Thymus (tissue), 11 donors: Measurements from ENCODE around the gene RPL10. TPM values are rescaled to one million over a fixed set of nuclear protein-coding genes. Genes with fewer than 3 reads are reported as not detected.

Experiments used
- DNase-seq, 9 donors: peaks; one replicate each; pipeline ENCODE4 v3.0.0-alpha.2; 2013; ENCODE audit warnings: low spot score in 9 of 9, low read depth in 6 of 9, missing footprints in 1 of 9
- H3K27ac ChIP-seq, 2 donors: one replicate each; pipeline ENCODE4 v1.5.1; 2013; ENCODE audit warnings: control low read depth in 1 of 2, low read depth in 1 of 2, low read length in 1 of 2, mild to moderate bottlenecking in 1 of 2, moderate library complexity in 1 of 2
- H3K27me3 ChIP-seq, 2 donors: one replicate each; pipeline ENCODE4 v1.5.1; 2013; ENCODE audit warnings: low read length in 1 of 2; ENCODE audit not compliant: control insufficient read depth in 2 of 2, insufficient read depth in 1 of 2
- H3K36me3 ChIP-seq, 2 donors: one replicate each; pipeline ENCODE4 v1.5.1; 2013; ENCODE audit warnings: low read length in 1 of 2, mild to moderate bottlenecking in 1 of 2, moderate library complexity in 1 of 2; ENCODE audit not compliant: control insufficient read depth in 2 of 2, insufficient read depth in 2 of 2
- H3K4me1 ChIP-seq, 2 donors: one replicate each; pipeline ENCODE4 v1.5.1; 2013; ENCODE audit warnings: low read length in 2 of 2; ENCODE audit not compliant: control insufficient read depth in 2 of 2, insufficient read depth in 2 of 2
- H3K4me3 ChIP-seq, 2 donors: one replicate each; pipeline ENCODE4 v1.5.1; 2013; ENCODE audit warnings: low read length in 2 of 2, control low read depth in 1 of 2, mild to moderate bottlenecking in 1 of 2
- H3K9me3 ChIP-seq, 2 donors: one replicate each; pipeline ENCODE4 v1.5.1; 2013; ENCODE audit warnings: low read length in 1 of 2, mild to moderate bottlenecking in 1 of 2; ENCODE audit not compliant: control insufficient read depth in 2 of 2, insufficient read depth in 1 of 2
- WGBS: extraction: QIAGEN DNeasy Blood & Tissue Kit; methylation state at CpG from one replicate; pipeline ENCODE4 v1.1.7; 2013; 5-methylcytosine and 5-hydroxymethylcytosine counted together
- polyA plus RNA-seq: library from polyadenylated mRNA; stranded (reverse); fragments of 200-250 nt; gene quantifications from one replicate; pipeline ENCODE4 v1.2.3, GENCODE V29; 2013
- total RNA-seq: library from RNA; stranded (reverse); fragments of 120-200 nt; gene quantifications from one replicate; pipeline ENCODE4 v1.2.4, GENCODE V29; 2013
- donor health status: healthy.

The RPL10 gene
- total and polyA plus RNA-seq, 2 donors = 5,085 to 5,714 TPM

- no peak overlapping the region for H3K27ac ChIP-seq
- H3K36me3 ChIP-seq = peaks cover 40 to 45% of the 10 kb centered on the region in 2 donors
- no peaks in the 10 kb centered on the region for H3K27me3 ChIP-seq
- DNase-seq = no peak
- WGBS = 97% methylated on average over 19 of the region's 19 CpGs
- H3K4me3 ChIP-seq = no peak overlapping the region
- peaks cover 0 to 6% of the 10 kb centered on the region in 2 donors for H3K9me3 ChIP-seq
- peaks cover 2 to 17% of the 10 kb centered on the region in 2 donors for H3K4me1 ChIP-seq
Measured at GRCh38 chrX:154435171-154435733, 37.1 kb downstream of the RPL10 start.

- Histone ChIP-seq H3K4me3 (peak overlapping the region; percentile 28 to 73), H3K36me3 (peaks cover 50 to 51% of the 10 kb centered on the region in 2 donors), H3K27me3 (no peaks in the 10 kb centered on the region), H3K9me3 (peaks cover 0 to 6% of the 10 kb centered on the region in 2 donors), H3K4me1 (peaks cover 2 to 12% of the 10 kb centered on the region in 2 donors), H3K27ac (peak overlapping the region in 1 of 2 donors; percentile 79)
- DNase-seq = peak in 3 of 9 donors; percentile 45 to 59 (median 48)
- WGBS = 12% methylated on average over 57 of the region's 78 CpGs
Measured at GRCh38 chrX:154436374-154436982, 38.3 kb downstream of the RPL10 start.

GRCh38 chrX:154436983-154437752 is 39.0 kb downstream of the RPL10 start, which contains the start of gene GDI1:
TSS of gene GDI1 (plus strand) at chrX:154437154. CDS start at chrX:154437255, 101 bp downstream.
- Histone ChIP-seq H3K9me3 (peaks cover 0 to 6% of the 10 kb centered on the region in 2 donors), H3K4me1 (peaks cover 2 to 12% of the 10 kb centered on the region in 2 donors), H3K27ac (peak within 1 kb of the TSS in 1 of 2 donors; percentile 79), H3K36me3 (peaks cover 50 to 53% of the 10 kb centered on the region in 2 donors), H3K27me3 (no peaks in the 10 kb centered on the region), H3K4me3 (peak within 1 kb of the TSS; percentile 65 to 73)
- peak in 3 of 9 donors; percentile 29 to 69 (median 44) for DNase-seq
- WGBS = 1% methylated on average over 93 of the region's 93 CpGs

- no peak for DNase-seq
- WGBS = 82% methylated on average over 28 of the region's 28 CpGs
- Histone ChIP-seq H3K9me3 (peaks cover 0 to 6% of the 10 kb centered on the region in 2 donors), H3K4me3 (peak overlapping the region; percentile 65 to 73), H3K27ac (peak overlapping the region in 1 of 2 donors; percentile 5), H3K36me3 (peaks cover 47 to 52% of the 10 kb centered on the region in 2 donors), H3K4me1 (peaks cover 2 to 12% of the 10 kb centered on the region in 2 donors), H3K27me3 (no peaks in the 10 kb centered on the region)
Measured at GRCh38 chrX:154437971-154438893, 40.1 kb downstream of the RPL10 start.

DNA sequence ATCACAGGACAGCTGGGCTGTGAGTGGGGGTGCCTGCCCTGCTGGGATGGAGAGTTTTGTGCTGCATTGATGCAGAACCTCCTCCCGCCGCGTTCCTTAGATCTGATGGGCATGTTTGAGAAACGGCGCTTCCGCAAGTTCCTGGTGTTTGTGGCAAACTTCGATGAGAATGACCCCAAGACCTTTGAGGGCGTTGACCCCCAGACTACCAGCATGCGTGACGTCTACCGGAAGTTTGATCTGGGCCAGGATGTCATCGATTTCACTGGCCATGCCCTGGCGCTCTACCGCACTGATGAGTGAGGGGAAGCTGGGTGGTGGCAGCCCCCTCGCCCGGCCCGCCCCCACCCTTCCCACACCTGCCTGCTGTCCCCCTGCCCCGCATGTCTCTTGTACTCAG is 41.7 kb downstream of the RPL10 start:
- Histone ChIP-seq H3K4me3 (no peak overlapping the region), H3K27me3 (no peaks in the 10 kb centered on the region), H3K9me3 (peaks cover 0 to 6% of the 10 kb centered on the region in 2 donors), H3K4me1 (peaks cover 6 to 22% of the 10 kb centered on the region in 2 donors), H3K27ac (no peak overlapping the region), H3K36me3 (peaks cover 35 to 45% of the 10 kb centered on the region in 2 donors)
- 96% methylated on average over 18 of the region's 18 CpGs for WGBS
- DNase-seq = no peak

- H3K27me3 ChIP-seq = no peaks in the 10 kb centered on the region
- no peak overlapping the region for H3K4me3 ChIP-seq
- no peak for DNase-seq
- no peak overlapping the region for H3K27ac ChIP-seq
- WGBS = 98% methylated on average over 17 of the region's 17 CpGs
- peaks cover 0 to 6% of the 10 kb centered on the region in 2 donors for H3K9me3 ChIP-seq
- peaks cover 26 to 41% of the 10 kb centered on the region in 2 donors for H3K36me3 ChIP-seq
- peaks cover 6 to 22% of the 10 kb centered on the region in 2 donors for H3K4me1 ChIP-seq
Measured at GRCh38 chrX:154440623-154441357, 42.6 kb downstream of the RPL10 start.

DNA sequence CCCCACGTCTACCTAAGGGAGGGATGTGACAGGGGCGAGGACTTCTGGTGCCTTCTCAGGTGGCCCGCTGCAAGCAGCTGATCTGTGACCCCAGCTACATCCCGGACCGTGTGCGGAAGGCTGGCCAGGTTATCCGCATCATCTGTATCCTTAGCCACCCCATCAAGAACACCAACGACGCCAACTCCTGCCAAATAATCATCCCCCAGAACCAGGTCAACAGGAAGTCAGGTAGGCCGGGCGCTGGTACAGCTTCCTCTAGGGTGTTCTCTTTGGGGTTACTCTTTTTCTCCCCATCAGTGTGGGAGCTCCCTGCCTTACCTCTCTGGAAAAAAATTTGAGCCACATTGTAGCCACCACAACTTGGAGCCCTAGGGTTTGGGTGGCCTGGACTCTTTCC is 43.4 kb downstream of the RPL10 start:
- 95% methylated on average over 11 of the region's 11 CpGs for WGBS
- Histone ChIP-seq H3K4me1 (peaks cover 6 to 19% of the 10 kb centered on the region in 2 donors), H3K9me3 (peaks cover 0 to 6% of the 10 kb centered on the region in 2 donors), H3K27me3 (no peaks in the 10 kb centered on the region), H3K4me3 (no peak overlapping the region), H3K36me3 (peaks cover 23 to 41% of the 10 kb centered on the region in 2 donors), H3K27ac (no peak overlapping the region)
- DNase-seq = no peak
